Spleen (tissue), 7 donors: ENCODE data around the gene SENP5.

ENCODE experiments used
- POLR2A ChIP-seq, 3 donors: fragments of 450-650 bp; IDR thresholded peaks; one replicate each; pipeline ENCODE4 v1.5.1; 2017; ENCODE audit warnings: antibody characterized with exemption in 3 of 3, mild to moderate bottlenecking in 1 of 3
- POLR2AphosphoS5 ChIP-seq, 3 donors: sonication (generic); formaldehyde crosslinking; IDR thresholded peaks; one replicate each; pipeline ENCODE4 v1.5.1; 2017; ENCODE audit warnings: antibody characterized with exemption in 3 of 3
- TF ChIP-seq, protein P1 (sequence below), 11 experiments: fragments of 200-600 bp in 7 of 11; fragments of 450-650 bp in 4 of 11; sonication (generic) in 4 of 11; IDR thresholded peaks in 8 of 11; conservative IDR thresholded peaks in 3 of 11; 1 replicate in 7 of 11; 2 replicates in 4 of 11; pipeline versions ENCODE4 v1.4.0 to v1.8.0; 2016 to 2021; ENCODE audit warnings: antibody characterized with exemption in 11 of 11, inconsistent platforms in 4 of 11, mild to moderate bottlenecking in 1 of 11
- donor health status: DM: no; HTN: no; CAD: no; lungs with moderate emphysema.
- donor health status: DM: no; HTN: no; CAD: no.
- donor health status: DM: no; HTN: no; CAD: no.

DNA sequence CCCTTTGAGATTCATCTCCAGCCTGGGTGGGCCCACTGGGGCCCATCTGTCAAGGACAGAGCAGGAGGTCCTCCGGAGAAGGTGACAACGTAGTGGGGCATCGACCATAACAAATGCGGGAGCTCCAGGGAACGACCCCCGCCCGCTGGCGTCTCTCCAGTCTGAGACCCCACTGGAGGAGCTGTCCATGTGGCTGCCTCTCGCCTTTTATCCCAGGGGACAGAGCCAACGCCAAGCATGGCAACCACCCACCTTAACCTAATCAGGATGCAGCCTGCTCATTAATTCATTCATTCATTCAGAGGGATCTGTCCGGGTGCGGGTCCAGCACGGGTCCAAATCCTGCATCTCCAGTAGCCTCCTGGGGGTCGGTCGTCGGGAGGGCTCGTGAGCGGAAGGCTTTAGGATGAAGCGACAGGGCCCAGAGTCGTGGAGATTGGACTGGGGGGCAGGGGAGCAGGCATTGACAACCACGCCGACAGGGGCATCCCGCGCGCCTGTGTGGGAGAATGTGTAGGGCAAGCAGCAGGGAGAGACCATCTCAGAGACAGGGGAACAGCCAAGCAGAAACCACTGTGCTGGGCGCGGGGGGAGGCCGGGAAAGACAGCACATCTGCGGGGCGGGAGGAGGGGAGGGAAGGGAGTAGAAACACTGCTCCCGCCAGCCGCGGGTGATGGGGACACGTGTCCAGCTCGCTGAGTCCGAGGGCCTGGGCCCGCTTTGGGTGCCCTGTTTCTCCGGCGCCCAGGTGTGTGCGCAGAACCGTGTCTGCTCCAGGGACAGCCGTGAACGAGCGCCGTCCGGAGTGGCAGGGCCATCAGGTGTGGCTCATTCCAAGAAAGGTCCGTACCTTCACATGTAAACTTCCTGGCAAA lies 99.0 kb downstream of the SENP5 start:
- TF ChIP-seq, protein P1, sequence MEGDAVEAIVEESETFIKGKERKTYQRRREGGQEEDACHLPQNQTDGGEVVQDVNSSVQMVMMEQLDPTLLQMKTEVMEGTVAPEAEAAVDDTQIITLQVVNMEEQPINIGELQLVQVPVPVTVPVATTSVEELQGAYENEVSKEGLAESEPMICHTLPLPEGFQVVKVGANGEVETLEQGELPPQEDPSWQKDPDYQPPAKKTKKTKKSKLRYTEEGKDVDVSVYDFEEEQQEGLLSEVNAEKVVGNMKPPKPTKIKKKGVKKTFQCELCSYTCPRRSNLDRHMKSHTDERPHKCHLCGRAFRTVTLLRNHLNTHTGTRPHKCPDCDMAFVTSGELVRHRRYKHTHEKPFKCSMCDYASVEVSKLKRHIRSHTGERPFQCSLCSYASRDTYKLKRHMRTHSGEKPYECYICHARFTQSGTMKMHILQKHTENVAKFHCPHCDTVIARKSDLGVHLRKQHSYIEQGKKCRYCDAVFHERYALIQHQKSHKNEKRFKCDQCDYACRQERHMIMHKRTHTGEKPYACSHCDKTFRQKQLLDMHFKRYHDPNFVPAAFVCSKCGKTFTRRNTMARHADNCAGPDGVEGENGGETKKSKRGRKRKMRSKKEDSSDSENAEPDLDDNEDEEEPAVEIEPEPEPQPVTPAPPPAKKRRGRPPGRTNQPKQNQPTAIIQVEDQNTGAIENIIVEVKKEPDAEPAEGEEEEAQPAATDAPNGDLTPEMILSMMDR (IDR thresholded peaks at IDR 0.05 in 8 of 11, conservative IDR thresholded peaks at IDR 0.05 in 3 of 11) = no peak
- TF ChIP-seq POLR2A (IDR thresholded peaks at IDR 0.05) (no peak), POLR2AphosphoS5 (IDR thresholded peaks at IDR 0.05) (no peak)
